DMS79 treated with DMSO at 0.1 percent for 48 hours (cell line): ENCODE data around the gene PLB1.
"Not testable (repeated sequence)": the region's sequence is repeated elsewhere in the genome, so short reads cannot be mapped to it uniquely, and the experiment has no call there.

Experiments
- DNase-seq: peaks from one replicate; lab custom pipeline; 2025; lab: John Stamatoyannopoulos, UW

The PLB1 gene

DNA sequence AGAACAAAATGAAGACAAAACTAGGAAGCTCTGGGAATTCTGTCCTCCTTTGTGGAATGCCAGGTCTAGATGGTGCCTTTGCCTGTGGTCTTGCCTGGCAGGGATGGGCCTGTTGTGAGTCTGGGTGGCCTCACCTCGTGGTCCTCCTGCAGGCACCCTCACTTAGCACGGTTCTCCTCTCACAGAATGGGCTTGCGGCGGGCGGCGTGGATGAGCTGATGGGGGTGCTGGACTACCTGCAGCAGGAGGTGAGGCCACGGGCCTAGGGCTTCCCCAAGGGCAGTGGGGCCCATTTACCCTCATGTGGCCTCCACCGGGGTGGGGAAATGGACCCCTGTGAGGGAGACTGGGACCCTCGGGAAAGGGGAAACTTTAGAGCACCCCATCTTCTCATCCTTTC, 42.3 kb downstream of the PLB1 start:
- DNase-seq, result no peak

DNA sequence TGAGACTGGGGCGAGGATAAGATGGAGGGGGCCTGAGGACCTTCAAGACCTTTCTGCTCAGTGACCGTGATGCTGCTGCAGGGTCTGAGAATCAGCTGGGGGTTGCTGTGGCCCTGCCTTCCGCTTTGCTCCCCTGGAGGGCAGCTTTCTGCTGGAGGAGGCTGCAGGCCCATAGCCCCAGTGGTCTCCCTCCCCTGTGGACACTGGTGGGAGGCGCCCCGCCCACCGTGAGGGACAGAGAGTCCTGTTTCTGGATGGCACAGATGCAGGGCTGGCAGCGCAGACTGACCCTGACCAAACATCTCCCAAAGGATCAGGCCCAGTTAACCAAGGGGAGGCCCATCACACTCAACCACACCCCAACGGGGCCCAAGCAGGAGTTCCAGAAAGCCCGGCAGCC, 42.8 kb downstream of the PLB1 start:
- no peak for DNase-seq

DNA sequence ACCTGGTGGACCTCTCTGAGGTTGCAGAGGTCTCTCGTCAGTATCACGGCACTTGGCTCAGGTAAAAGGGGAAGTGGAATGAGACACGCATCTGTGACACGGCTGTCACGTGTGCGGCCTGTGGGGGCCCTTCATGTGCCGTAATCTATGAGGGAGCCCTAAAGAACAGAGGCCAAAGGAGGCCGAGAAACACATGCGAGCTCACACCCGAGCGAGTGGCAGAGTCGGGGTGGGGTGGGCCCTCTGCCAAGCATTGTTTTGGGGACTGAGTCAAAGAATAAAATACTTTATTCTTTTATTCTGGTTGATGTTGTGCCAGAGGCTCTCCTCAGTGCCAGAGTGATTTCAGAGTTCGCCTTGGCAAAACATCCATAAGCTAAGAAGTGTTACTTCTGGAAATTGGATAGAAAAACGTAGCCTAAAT, 43.3 kb downstream of the PLB1 start:
- DNase-seq, result no peak

DNA sequence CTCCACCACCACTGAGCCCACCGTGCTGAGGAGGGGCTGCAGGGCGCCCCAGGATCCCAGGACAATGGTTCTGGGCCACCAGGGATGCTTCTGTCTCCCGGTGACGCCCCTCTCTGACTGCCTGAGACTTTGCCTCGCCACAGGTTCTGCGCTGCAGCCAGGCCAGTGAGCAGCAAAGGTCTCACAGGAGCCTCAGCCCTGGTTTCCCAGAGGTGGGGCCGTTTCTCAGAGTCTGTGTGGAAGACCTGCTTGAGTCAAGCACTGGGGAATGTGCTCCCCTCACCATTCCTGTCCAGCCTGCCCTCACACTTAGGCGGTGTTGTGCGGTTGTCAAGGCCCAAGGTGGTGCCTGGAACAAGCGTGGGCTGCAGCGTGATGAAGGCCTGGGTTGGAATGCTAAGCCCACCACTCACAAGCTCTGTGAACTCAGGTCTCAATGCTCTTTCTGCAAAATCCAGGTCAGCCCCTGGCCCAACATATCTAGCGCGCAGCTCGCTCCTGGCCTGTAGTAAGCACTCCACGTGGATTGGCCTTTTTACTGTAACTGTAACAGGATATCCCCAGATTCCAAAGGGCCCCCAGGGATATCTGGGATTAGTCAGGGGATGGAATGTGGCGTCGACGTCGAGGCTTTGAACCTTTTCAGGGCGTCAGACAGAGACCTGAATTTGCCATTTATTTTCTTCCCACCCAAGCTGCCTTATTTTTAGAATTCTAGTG, 47.6 kb downstream of the PLB1 start:
- no peak for DNase-seq

GRCh38 chr2:28544036-28544346, 48.1 kb downstream of the PLB1 start:
- DNase-seq, result no peak

DNA sequence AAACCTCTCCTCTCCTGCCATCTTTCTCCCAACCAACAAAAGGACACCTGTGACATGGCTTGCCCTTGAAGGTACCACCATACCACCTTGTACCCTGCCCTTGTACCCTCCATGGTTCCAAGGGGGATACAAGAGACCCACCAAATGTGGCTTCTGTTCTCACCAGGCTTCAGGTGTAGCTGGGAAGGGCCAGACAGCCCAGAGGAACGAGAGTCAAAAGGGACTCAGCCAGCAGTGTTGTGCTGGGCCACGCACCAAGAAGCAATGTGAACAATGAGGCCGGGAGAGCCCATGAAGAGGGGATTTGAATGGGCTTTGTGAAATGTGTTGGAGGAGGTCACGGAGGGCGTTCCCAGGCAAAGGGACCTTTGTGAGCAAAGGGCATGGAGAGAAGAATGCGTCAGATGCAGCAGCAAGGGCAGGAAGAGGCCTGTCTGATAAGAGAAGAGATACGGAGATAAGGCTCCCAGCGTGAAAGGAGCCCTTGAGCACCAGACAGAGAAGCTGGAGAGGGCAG, 48.6 kb downstream of the PLB1 start:
- no peak for DNase-seq

DNA sequence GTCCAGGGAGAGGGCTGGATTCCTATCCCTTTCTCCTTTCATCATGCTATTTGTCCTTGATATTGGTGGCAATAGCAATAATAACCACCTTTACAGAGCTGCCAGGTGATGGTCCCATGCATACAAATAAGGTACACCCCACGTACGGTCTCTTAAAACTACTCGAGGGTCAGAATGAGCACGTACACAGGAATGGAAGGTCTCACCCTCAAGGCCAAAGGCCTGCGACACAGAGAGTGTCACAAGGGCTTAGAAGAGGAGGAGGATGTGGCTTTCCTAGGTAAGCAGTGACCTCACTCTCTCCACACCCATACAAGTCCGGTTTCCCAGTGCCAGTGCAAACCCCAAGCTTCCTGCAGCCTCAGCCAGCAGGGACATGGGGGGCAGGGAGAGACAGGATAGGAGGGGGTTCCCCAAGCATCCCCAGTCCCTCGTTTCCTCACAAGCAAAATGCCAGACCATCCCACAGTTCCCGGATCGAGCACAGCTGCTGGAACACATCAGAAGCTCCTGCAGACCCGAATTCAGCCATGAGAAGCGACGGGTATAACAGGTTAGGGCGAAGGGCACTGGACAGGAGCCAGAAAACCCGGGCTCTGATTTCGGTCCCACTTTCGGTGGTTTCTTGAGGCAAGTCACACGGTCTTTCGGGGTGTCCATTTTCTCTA, 49.2 kb downstream of the PLB1 start:
- DNase-seq, result no peak

GRCh38 chr2:28545590-28546200, 49.8 kb downstream of the PLB1 start:
- no peak for DNase-seq

GRCh38 chr2:28546242-28546641, 50.4 kb downstream of the PLB1 start:
- DNase-seq, result no peak

- DNase-seq, result no peak
These were observed 51.5 kb downstream of the PLB1 start for GRCh38 chr2:28547223-28547860.

DNA sequence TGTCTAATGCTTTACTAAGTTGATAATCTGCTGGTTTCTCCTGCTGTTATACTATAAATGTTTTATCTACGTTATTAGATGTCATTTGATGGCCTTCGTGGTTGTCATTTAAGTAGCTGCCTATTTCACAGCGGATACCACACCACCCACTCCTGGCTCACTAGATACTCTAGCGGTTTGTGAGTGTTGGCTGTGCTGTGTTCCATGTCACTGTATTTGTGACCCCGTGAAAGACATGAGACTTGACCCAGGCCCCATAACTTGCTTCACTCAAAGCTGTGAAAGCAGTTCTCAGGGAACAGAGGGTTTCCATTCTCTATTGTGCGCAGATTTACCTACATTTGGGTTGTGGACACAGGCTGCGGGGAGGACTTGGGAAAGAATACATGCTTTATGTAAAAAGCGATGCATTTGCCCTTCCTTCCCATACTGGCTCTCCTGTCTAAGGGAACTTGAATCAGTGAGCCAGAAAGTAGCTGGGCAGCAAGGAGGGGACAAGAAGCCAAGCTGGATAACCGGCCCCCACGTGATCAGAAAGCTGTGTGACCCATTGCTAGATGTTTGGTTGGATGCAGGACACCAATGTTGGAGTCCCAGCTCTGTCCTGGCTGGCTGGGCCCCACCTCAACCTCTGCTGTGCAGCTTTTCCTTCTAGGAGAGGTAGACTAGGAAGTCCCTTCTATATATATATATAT, 52.2 kb downstream of the PLB1 start:
- DNase-seq, result no peak

DNA sequence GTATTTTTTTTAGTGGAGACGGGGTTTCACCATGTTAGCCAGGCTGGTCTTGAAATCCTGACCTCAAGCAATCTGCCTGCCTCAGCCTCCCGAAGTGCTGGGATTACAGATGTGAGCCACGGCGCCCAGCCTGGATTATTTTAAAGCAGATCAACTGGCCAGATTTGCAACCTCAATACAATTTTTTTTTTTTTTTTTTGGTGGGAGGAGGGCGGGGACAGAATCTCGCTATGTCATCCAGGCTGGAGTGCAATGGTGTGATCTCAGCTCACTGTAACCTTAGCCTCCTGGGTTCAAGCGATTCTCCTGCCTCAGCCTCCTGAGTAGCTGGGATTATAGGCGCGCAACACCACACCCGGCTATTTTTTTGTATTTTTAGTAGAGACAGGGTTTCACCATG, 54.5 kb downstream of the PLB1 start:
- not testable (repeated sequence) for DNase-seq

GRCh38 chr2:28552045-28552823, 56.4 kb downstream of the PLB1 start:
- DNase-seq, result no peak

- peak; percentile 42 for DNase-seq
These were observed 60.4 kb downstream of the PLB1 start for GRCh38 chr2:28556303-28556702.

GRCh38 chr2:28557389-28558131, 61.7 kb downstream of the PLB1 start:
- DNase-seq, result no peak

DNA sequence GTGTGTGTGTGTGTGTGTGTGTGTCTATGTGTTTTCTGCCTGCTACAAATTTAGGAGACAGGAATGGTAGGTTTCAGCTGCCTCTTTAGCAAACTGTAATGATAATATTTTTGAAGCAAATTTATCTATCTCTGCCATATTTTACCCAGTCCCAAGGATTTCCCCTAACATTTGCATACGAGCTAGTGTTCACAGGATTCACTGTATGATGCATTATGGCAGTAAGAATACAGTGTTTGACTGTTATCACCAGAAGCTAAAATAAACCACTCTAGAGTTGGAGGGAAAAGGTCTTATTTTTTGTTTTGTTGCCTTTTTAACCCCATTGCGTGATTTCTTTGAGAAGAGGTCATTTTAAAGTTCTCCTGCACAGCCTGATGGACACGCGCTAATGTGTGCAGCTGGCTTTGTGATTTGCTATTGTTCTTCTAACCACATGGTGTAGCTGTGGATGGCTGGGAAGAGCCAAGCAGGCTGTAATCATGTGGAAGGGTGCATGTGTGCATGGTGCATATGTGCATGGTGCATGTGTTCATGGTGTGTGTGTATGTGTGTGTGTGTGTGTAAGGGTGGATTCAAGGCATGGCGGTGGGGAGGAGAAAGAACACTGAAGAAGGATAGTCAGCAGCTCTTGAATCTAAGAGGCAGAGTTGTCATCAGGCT, 62.4 kb downstream of the PLB1 start:
- DNase-seq, result no peak

DNA sequence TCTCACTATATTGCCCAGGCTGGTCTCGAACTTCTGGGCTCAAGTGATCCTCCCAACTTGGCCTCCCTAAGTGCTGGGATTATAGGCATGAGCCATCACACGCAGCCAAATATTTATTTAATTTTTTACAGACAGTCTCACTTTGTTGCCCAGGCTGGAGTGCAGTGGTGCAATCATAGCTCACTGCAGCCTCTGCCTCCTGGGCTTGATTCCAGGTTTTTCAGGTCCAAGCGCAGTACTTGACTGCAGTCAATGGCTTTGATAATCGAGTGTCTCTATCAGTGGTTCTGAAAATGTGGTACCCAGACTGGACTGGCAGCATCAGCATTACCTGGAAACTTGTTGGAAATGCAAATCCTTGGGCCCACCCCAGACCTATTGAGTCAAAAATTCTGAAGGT, 63.1 kb downstream of the PLB1 start:
- DNase-seq, result peak; percentile 21

DNA sequence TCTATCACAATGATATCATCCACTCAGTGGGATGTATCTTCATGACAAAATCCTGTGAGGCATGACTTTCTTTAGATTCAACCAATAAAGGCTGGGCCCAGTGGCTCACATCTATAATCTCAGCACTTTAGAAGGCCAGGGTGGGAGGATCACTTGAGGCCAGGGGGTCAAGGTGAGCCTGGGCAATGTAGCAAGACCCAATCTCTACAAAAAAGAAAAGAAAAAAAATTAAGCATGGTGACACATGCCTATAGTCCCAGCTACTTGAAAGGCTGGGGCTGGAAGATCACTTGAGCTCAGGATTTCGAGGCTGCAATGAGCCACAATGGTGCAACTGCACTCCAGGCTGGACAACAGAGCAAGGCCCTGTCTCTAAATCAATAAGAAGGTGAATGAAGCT, 68.0 kb downstream of the PLB1 start:
- no peak for DNase-seq

GRCh38 chr2:28564346-28564745, 68.5 kb downstream of the PLB1 start:
- DNase-seq, result peak; percentile 51

- no peak for DNase-seq
These were observed 69.2 kb downstream of the PLB1 start for GRCh38 chr2:28565033-28565432.
